PFSK-1 (cell line): ENCODE results near the gene CEMIP2.

ENCODE experiments used
- FOXP2 ChIP-seq: optimal IDR thresholded peaks from 2 replicates; pipeline ENCODE3; 2011; ENCODE audit warnings: borderline replicate concordance, control low read depth, inconsistent platforms; ENCODE audit not compliant: insufficient read depth; ENCODE audit errors: extremely low read length, extremely low read depth
- POLR2AphosphoS5 ChIP-seq: IDR thresholded peaks from 2 replicates; pipeline ENCODE4 v1.6.1; 2012; ENCODE audit warnings: low read depth, mild to moderate bottlenecking, control low read depth, low read length, moderate library complexity
- REST ChIP-seq, 2 experiments: IDR thresholded peaks; 2 replicates each; pipeline versions ENCODE4 v1.6.1 to v1.8.0; 2011 to 2012; ENCODE audit warnings: low read depth in 2 of 2, low read length in 2 of 2, control low read depth in 1 of 2, inconsistent platforms in 1 of 2, mild to moderate bottlenecking in 1 of 2, moderate library complexity in 1 of 2; ENCODE audit not compliant: insufficient read depth in 1 of 2
- SIN3A ChIP-seq: IDR thresholded peaks from 2 replicates; pipeline ENCODE4 v1.6.1; 2012; ENCODE audit warnings: mild to moderate bottlenecking, low read length, moderate library complexity, borderline replicate concordance; ENCODE audit not compliant: insufficient read depth
- TAF1 ChIP-seq: IDR thresholded peaks from 2 replicates; pipeline ENCODE4 v1.6.1; 2012; ENCODE audit warnings: low read length, control low read depth, borderline replicate concordance; ENCODE audit not compliant: insufficient read depth

- TF ChIP-seq TAF1 (no peak), POLR2AphosphoS5 (no peak), REST (IDR thresholded peaks at IDR 0.05; ENCODE audit: insufficient read depth in 1 of 2, low read depth in 2 of 2, low read length in 2 of 2) (no peak), SIN3A (no peak), FOXP2 (no peak)
These were observed 63.5 kb downstream of the CEMIP2 start for GRCh38 chr9:71704796-71705195.
